Lung (tissue), 12 donors: ENCODE results near the gene BRIX1. TPM values are rescaled to one million over a fixed set of nuclear protein-coding genes. Genes with fewer than 3 reads are reported as not detected.

Experiments used
- ATAC-seq: fragments of 200-7000 bp; cut with Tn5 transposase; one replicate; pipeline ENCODE4 v1.9.1; 2020; ENCODE audit warnings: moderate number of reproducible peaks; ENCODE audit not compliant: insufficient read depth, low FRiP score
- DNase-seq, 3 donors: peaks; one replicate each; pipeline ENCODE4 v3.0.0-alpha.2; 2013 to 2017
- H3K27ac ChIP-seq, 2 donors: one replicate each; pipeline ENCODE4 v1.5.1; 2013; ENCODE audit warnings: mild to moderate bottlenecking in 2 of 2, moderate library complexity in 2 of 2, control low read depth in 1 of 2, inconsistent platforms in 1 of 2, low read depth in 1 of 2, low read length in 1 of 2
- H3K27me3 ChIP-seq, 3 donors: one replicate each; pipeline ENCODE4 v1.5.1; 2013; ENCODE audit warnings: low read length in 2 of 3; ENCODE audit not compliant: control insufficient read depth in 3 of 3, insufficient read depth in 3 of 3
- H3K36me3 ChIP-seq, 4 donors: one replicate each; pipeline ENCODE4 v1.5.1; 2013; ENCODE audit warnings: low read length in 4 of 4, mild to moderate bottlenecking in 1 of 4, moderate library complexity in 1 of 4; ENCODE audit not compliant: control insufficient read depth in 4 of 4, insufficient read depth in 4 of 4
- H3K4me1 ChIP-seq, 5 donors: one replicate each; pipeline ENCODE4 v1.5.1; 2013; ENCODE audit warnings: low read length in 5 of 5, mild to moderate bottlenecking in 2 of 5, moderate library complexity in 1 of 5; ENCODE audit not compliant: control insufficient read depth in 5 of 5, insufficient read depth in 5 of 5
- H3K4me3 ChIP-seq: one replicate; pipeline ENCODE4 v1.5.1; 2013; ENCODE audit warnings: mild to moderate bottlenecking, control low read depth, moderate library complexity
- H3K9ac ChIP-seq, 2 donors: one replicate each; pipeline ENCODE4 v1.5.1; 2013; ENCODE audit warnings: low read length in 2 of 2, control low read depth in 1 of 2; ENCODE audit not compliant: insufficient read depth in 1 of 2
- H3K9me3 ChIP-seq, 4 donors: one replicate each; pipeline ENCODE4 v1.5.1; 2013; ENCODE audit warnings: low read length in 3 of 4, mild to moderate bottlenecking in 1 of 4, moderate library complexity in 1 of 4; ENCODE audit not compliant: control insufficient read depth in 4 of 4, insufficient read depth in 3 of 4
- CTCF ChIP-seq: IDR thresholded peaks from 2 replicates; pipeline ENCODE4 v1.5.1; 2012; ENCODE audit warnings: mild to moderate bottlenecking; ENCODE audit errors: control extremely low read depth, extremely low read depth
- WGBS, 2 donors: extraction: QIAGEN DNeasy Blood & Tissue Kit; methylation state at CpG; one replicate each; pipeline ENCODE4 v1.1.7; 2013; 5-methylcytosine and 5-hydroxymethylcytosine counted together
- polyA plus RNA-seq, 2 donors: library from polyadenylated mRNA; stranded (reverse); fragments of 200-250 nt; gene quantifications; one replicate each; pipeline ENCODE4 v1.2.1, GENCODE V29; 2013
- total RNA-seq, 2 donors: library from RNA; depleted of rRNA in 1 of 2; stranded (reverse); fragments of >200 nt in 1 of 2; gene quantifications; one replicate each; pipeline ENCODE4 v1.2.1, GENCODE V29; 2014 to 2021
- donor health status: control.
- donor health status: control.
- donor health status: Bipolar disorder and iron deficiency.
- donor health status: healthy.
- donor health status: DM: yes; HTN: yes; CAD: no.

BRIX1 gene
- total and polyA plus RNA-seq, 4 donors = 17.6 to 31.2 (median 22.4) TPM

- no peaks in the 10 kb centered on the region for H3K9me3 ChIP-seq
- ATAC-seq = no peak
- H3K4me1 ChIP-seq = peaks cover 6 to 14% (median 11%) of the 10 kb centered on the region in 5 donors
- no peaks in the 10 kb centered on the region for H3K27me3 ChIP-seq
- H3K27ac ChIP-seq = peak overlapping the region in 1 of 2 donors; percentile 91
- no peak for TF ChIP-seq CTCF
- 75 to 83% methylated on average over 4 of the region's 4 CpGs for whole genome bisulfite sequencing, 2 donors
- peaks cover 0 to 9% (median 4%) of the 10 kb centered on the region in 4 donors for H3K36me3 ChIP-seq
- peak overlapping the region in 1 of 2 donors; percentile 19 for H3K9ac ChIP-seq
- H3K4me3 ChIP-seq = no peak overlapping the region
- DNase-seq = no peak
Measured at GRCh38 chr5:34930870-34931269, 15.4 kb downstream of the BRIX1 start.

GRCh38 chr5:34932947-34933346 lies 17.4 kb downstream of the BRIX1 start:
- WGBS, 2 donors = 90% methylated on average over 2 of the region's 2 CpGs
- ATAC-seq (no peak), DNase-seq (no peak)
- Histone ChIP-seq H3K4me3 (no peak overlapping the region), H3K9me3 (no peaks in the 10 kb centered on the region), H3K27ac (no peak overlapping the region), H3K36me3 (peaks cover 10 to 18% (median 11%) of the 10 kb centered on the region in 4 donors), H3K4me1 (peaks cover 6 to 14% (median 11%) of the 10 kb centered on the region in 5 donors), H3K9ac (no peak overlapping the region), H3K27me3 (no peaks in the 10 kb centered on the region)
- TF ChIP-seq CTCF = no peak

GRCh38 chr5:34941936-34942335 lies 26.4 kb downstream of the BRIX1 start:
- H3K4me3 ChIP-seq = no peak overlapping the region
- WGBS, 2 donors = 93 to 98% methylated on average over 3 of the region's 3 CpGs
- TF ChIP-seq CTCF = no peak
- H3K4me1 ChIP-seq = peaks cover 0 to 4% (median 0%) of the 10 kb centered on the region in 5 donors
- no peaks in the 10 kb centered on the region for H3K9me3 ChIP-seq
- peaks cover 12 to 23% (median 17%) of the 10 kb centered on the region in 4 donors for H3K36me3 ChIP-seq
- DNase-seq (no peak), ATAC-seq (no peak)
- H3K27ac ChIP-seq = no peak overlapping the region
- no peak overlapping the region for H3K9ac ChIP-seq
- H3K27me3 ChIP-seq = no peaks in the 10 kb centered on the region

GRCh38 chr5:34944044-34944443 lies 28.5 kb downstream of the BRIX1 start:
- no peaks in the 10 kb centered on the region for H3K27me3 ChIP-seq
- peaks cover 0 to 4% (median 0%) of the 10 kb centered on the region in 5 donors for H3K4me1 ChIP-seq
- H3K4me3 ChIP-seq = no peak overlapping the region
- H3K27ac ChIP-seq = peak overlapping the region in 1 of 2 donors; percentile 60
- no peak for DNase-seq
- H3K36me3 ChIP-seq = peaks cover 9 to 16% (median 10%) of the 10 kb centered on the region in 4 donors
- H3K9me3 ChIP-seq = no peaks in the 10 kb centered on the region
- H3K9ac ChIP-seq = no peak overlapping the region
- TF ChIP-seq CTCF = no peak
- no peak for ATAC-seq
- 93 to 95% methylated on average over 2 of the region's 2 CpGs for WGBS, 2 donors
